GM21528 (cell line): ENCODE data around the gene NCOA7.
"Not testable (repeated sequence)": the region's sequence is repeated elsewhere in the genome, so short reads cannot be mapped to it uniquely, and the experiment has no call there.

Experiments
- ATAC-seq: cut with Tn5 transposase; IDR thresholded peaks from one replicate; pipeline ENCODE4 v1.9.1; 2021; ENCODE audit warnings: mild to moderate bottlenecking, moderate library complexity; ENCODE audit not compliant: unreplicated experiment, low FRiP score

NCOA7 gene

GRCh38 chr6:125939026-125939425 is 148.3 kb downstream of the NCOA7 start:
- no peak for ATAC-seq

- no peak for ATAC-seq
Observed at GRCh38 chr6:125939791-125940190, 149.0 kb downstream of the NCOA7 start.

GRCh38 chr6:125940247-125941041 is 149.7 kb downstream of the NCOA7 start:
- no peak for ATAC-seq

GRCh38 chr6:125942672-125943527 is 152.1 kb downstream of the NCOA7 start:
- ATAC-seq = no peak

GRCh38 chr6:125943528-125944433 is 153.0 kb downstream of the NCOA7 start:
- no peak for ATAC-seq

GRCh38 chr6:125944434-125944816 is 153.7 kb downstream of the NCOA7 start:
- ATAC-seq = no peak

- ATAC-seq = no peak
Observed at GRCh38 chr6:125944896-125945295, 154.1 kb downstream of the NCOA7 start.

GRCh38 chr6:125945378-125946141 is 154.8 kb downstream of the NCOA7 start:
- ATAC-seq = no peak

- ATAC-seq = no peak
Observed at GRCh38 chr6:125947615-125948014, 156.9 kb downstream of the NCOA7 start.

- ATAC-seq = no peak
Observed at GRCh38 chr6:125948455-125948854, 157.7 kb downstream of the NCOA7 start.

GRCh38 chr6:125949069-125949468 is 158.3 kb downstream of the NCOA7 start:
- no peak for ATAC-seq

GRCh38 chr6:125950293-125950692 is 159.5 kb downstream of the NCOA7 start:
- no peak for ATAC-seq

GRCh38 chr6:125950716-125951115 is 160.0 kb downstream of the NCOA7 start:
- not testable (repeated sequence) for ATAC-seq

- ATAC-seq = no peak
Observed at GRCh38 chr6:125951323-125951722, 160.6 kb downstream of the NCOA7 start.

- no peak for ATAC-seq
Observed at GRCh38 chr6:125952764-125953501, 162.2 kb downstream of the NCOA7 start.

- no peak for ATAC-seq
Observed at GRCh38 chr6:125953502-125953875, 162.7 kb downstream of the NCOA7 start.

- ATAC-seq = no peak
Observed at GRCh38 chr6:125954735-125955339, 164.1 kb downstream of the NCOA7 start.

- no peak for ATAC-seq
Observed at GRCh38 chr6:125955973-125956372, 165.2 kb downstream of the NCOA7 start.
